MCF 10A (cell line): ENCODE data around the gene GPR68. TPM values are rescaled to one million over a fixed set of nuclear protein-coding genes. Genes with fewer than 3 reads are reported as not detected.

Experiments
- BruUV-seq: library from RNA; stranded (reverse); fragments of 400-500 nt; replicated peaks from 2 replicates; lab custom pipeline; 2021; lab: Mats Ljungman, UMichigan
- CTCF ChIA-PET: fragments of 300-600 bp; sonication (Branson Sonifier 250); formaldehyde crosslinking; extraction: SDS; loops from one replicate; lab custom pipeline; 2021; ENCODE audit warnings: antibody characterized with exemption, inconsistent platforms; lab: Yijun Ruan, JAX
- POLR2A ChIA-PET: fragments of 300-600, 350-650 bp; sonication (Branson Sonifier 250); formaldehyde crosslinking; extraction: SDS; loops from one replicate; lab custom pipeline; 2020; ENCODE audit warnings: antibody characterized with exemption, inconsistent platforms; lab: Yijun Ruan, JAX
- DNase-seq: peaks from one replicate; pipeline ENCODE4 v3.0.0-alpha.2; 2018; ENCODE audit not compliant: unreplicated experiment
- H3K27ac Mint-ChIP-seq: one replicate; pipeline ENCODE4 v1.8.0; 2022; ENCODE audit warnings: mild to moderate bottlenecking, low read depth, mixed read lengths; ENCODE audit not compliant: unreplicated experiment
- H3K27me3 Mint-ChIP-seq: one replicate; pipeline ENCODE4 v1.8.0; 2022; ENCODE audit warnings: mixed read lengths; ENCODE audit not compliant: insufficient read depth, unreplicated experiment
- H3K36me3 Mint-ChIP-seq: one replicate; pipeline ENCODE4 v1.8.0; 2022; ENCODE audit warnings: mild to moderate bottlenecking, moderate library complexity, mixed read lengths; ENCODE audit not compliant: insufficient read depth, unreplicated experiment
- H3K4me1 Mint-ChIP-seq: one replicate; pipeline ENCODE4 v1.8.0; 2022; ENCODE audit warnings: mixed read lengths; ENCODE audit not compliant: insufficient read depth, unreplicated experiment
- H3K4me3 Mint-ChIP-seq: one replicate; pipeline ENCODE4 v1.8.0; 2022; ENCODE audit warnings: mild to moderate bottlenecking, moderate library complexity, mixed read lengths; ENCODE audit not compliant: unreplicated experiment
- H3K9me3 Mint-ChIP-seq: one replicate; pipeline ENCODE4 v1.8.0; 2022; ENCODE audit warnings: mixed read lengths; ENCODE audit not compliant: unreplicated experiment
- intact Hi-C: fragments of 100-400 bp; cut with micrococcal nuclease; formaldehyde crosslinking; loops from 2 replicates; pipeline ENCODE4 v1.14.1; 2022
- total RNA-seq: library from RNA; stranded (reverse); gene quantifications from 2 replicates; pipeline ENCODE4 v1.2.3, GENCODE V29; 2022
- TF ChIP-seq, protein P1 (sequence below): fragments of 200-600 bp; IDR thresholded peaks from one replicate; pipeline ENCODE4 v1.8.0; 2022; ENCODE audit warnings: antibody characterized with exemption, mild to moderate bottlenecking; ENCODE audit not compliant: unreplicated experiment

The GPR68 gene
- total RNA-seq, 1 experiment from 2014 or later = 0.14 TPM

GRCh38 chr14:91242635-91243034 is 1.9 kb downstream of the GPR68 start:
- H3K27me3 Mint-ChIP-seq = no peaks in the 10 kb centered on the region
- no peaks in the 10 kb centered on the region for H3K4me1 Mint-ChIP-seq
- no peak for DNase-seq
- H3K27ac Mint-ChIP-seq = no peak overlapping the region
- H3K36me3 Mint-ChIP-seq = no peaks in the 10 kb centered on the region
- TF ChIP-seq, protein P1, sequence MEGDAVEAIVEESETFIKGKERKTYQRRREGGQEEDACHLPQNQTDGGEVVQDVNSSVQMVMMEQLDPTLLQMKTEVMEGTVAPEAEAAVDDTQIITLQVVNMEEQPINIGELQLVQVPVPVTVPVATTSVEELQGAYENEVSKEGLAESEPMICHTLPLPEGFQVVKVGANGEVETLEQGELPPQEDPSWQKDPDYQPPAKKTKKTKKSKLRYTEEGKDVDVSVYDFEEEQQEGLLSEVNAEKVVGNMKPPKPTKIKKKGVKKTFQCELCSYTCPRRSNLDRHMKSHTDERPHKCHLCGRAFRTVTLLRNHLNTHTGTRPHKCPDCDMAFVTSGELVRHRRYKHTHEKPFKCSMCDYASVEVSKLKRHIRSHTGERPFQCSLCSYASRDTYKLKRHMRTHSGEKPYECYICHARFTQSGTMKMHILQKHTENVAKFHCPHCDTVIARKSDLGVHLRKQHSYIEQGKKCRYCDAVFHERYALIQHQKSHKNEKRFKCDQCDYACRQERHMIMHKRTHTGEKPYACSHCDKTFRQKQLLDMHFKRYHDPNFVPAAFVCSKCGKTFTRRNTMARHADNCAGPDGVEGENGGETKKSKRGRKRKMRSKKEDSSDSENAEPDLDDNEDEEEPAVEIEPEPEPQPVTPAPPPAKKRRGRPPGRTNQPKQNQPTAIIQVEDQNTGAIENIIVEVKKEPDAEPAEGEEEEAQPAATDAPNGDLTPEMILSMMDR = no peak
- intact Hi-C loops = no loop called here
- POLR2A ChIA-PET = no interaction called here
- H3K9me3 Mint-ChIP-seq = peaks cover 8% of the 10 kb centered on the region
- no TSS peak for BruUV-seq
- H3K4me3 Mint-ChIP-seq = no peak overlapping the region
- CTCF ChIA-PET = interaction anchor here (0.5 to 1.8 kb wide), 3 partner anchors 9 to 239 kb away, joined by 3 to 7 read pairs (median 5); no protein-coding TSS in a partner anchor

GRCh38 chr14:91241863-91242262 is 2.6 kb downstream of the GPR68 start:
- Mint-ChIP-seq H3K36me3 (no peaks in the 10 kb centered on the region), H3K27me3 (no peaks in the 10 kb centered on the region), H3K4me3 (no peak overlapping the region), H3K4me1 (no peaks in the 10 kb centered on the region), H3K27ac (no peak overlapping the region), H3K9me3 (peaks cover 8% of the 10 kb centered on the region)
- no TSS peak for BruUV-seq
- intact Hi-C loops = no loop called here
- DNase-seq = no peak
- POLR2A ChIA-PET = no interaction called here
- TF ChIP-seq, protein P1 = no peak
- CTCF ChIA-PET = interaction anchor here (1.8 kb wide), 1 partner anchor 10 kb away, joined by 5 read pairs; no protein-coding TSS in a partner anchor

GRCh38 chr14:91238661-91239060 is 5.8 kb downstream of the GPR68 start:
- peaks cover 8% of the 10 kb centered on the region for H3K9me3 Mint-ChIP-seq
- TF ChIP-seq, protein P1 = no peak
- no peak overlapping the region for H3K4me3 Mint-ChIP-seq
- H3K4me1 Mint-ChIP-seq = no peaks in the 10 kb centered on the region
- H3K27ac Mint-ChIP-seq = no peak overlapping the region
- ChIA-PET CTCF (interaction anchor here (0.6 to 1.9 kb wide), 2 partner anchors 48 to 85 kb away, joined by 3 to 7 read pairs; no protein-coding TSS in a partner anchor), POLR2A (no interaction called here)
- intact Hi-C loops = no loop called here
- DNase-seq = no peak
- no TSS peak for BruUV-seq
- H3K27me3 Mint-ChIP-seq = no peaks in the 10 kb centered on the region
- no peaks in the 10 kb centered on the region for H3K36me3 Mint-ChIP-seq

GRCh38 chr14:91238085-91238484 is 6.4 kb downstream of the GPR68 start:
- CTCF ChIA-PET = interaction anchor here (1.9 kb wide), 1 partner anchor 48 kb away, joined by 7 read pairs; no protein-coding TSS in a partner anchor

More at GRCh38 chr14:91238085-91238484, 6.4 kb downstream of the GPR68 start:
- H3K4me3 Mint-ChIP-seq = no peak overlapping the region
- DNase-seq = no peak
- intact Hi-C loops = no loop called here
- BruUV-seq = no TSS peak
- POLR2A ChIA-PET = no interaction called here
- TF ChIP-seq, protein P1 = no peak
- no peaks in the 10 kb centered on the region for H3K36me3 Mint-ChIP-seq
- H3K4me1 Mint-ChIP-seq = no peaks in the 10 kb centered on the region
- H3K27me3 Mint-ChIP-seq = no peaks in the 10 kb centered on the region
- H3K9me3 Mint-ChIP-seq = peaks cover 8% of the 10 kb centered on the region
- H3K27ac Mint-ChIP-seq = no peak overlapping the region
